Stimulated activated naive B cell treated with anti-CD40 and anti-IgM and Interleukin-4, amounts not matched to agents 10 μg/mL and 1 μg/mL and 100 μg/mL, for 72 hours (primary cell): ENCODE results near the gene JAML.
"Not testable (repeated sequence)": the region's sequence is repeated elsewhere in the genome, so short reads cannot be mapped to it uniquely, and the experiment has no call there.

Experiments used
- ATAC-seq, 2 donors: fragments of 150-1000 bp; cut with Tn5 transposase; replicated peaks; 2 replicates each; pipeline ENCODE4 v1.10.0; 2021; ENCODE audit warnings: moderate library complexity in 1 of 2
- DNase-seq: peaks from one replicate; pipeline ENCODE4 v3.0.0; 2021
- H3K27ac Mint-ChIP-seq: one replicate; pipeline ENCODE4 v1.8.0; 2022; ENCODE audit warnings: mild to moderate bottlenecking, mixed read lengths
- H3K27me3 Mint-ChIP-seq, 2 donors: one replicate each; pipeline ENCODE4 v1.8.0; 2022; ENCODE audit warnings: mixed read lengths in 2 of 2
- H3K36me3 Mint-ChIP-seq, 2 donors: one replicate each; pipeline ENCODE4 v1.8.0; 2022; ENCODE audit warnings: mixed read lengths in 2 of 2, mild to moderate bottlenecking in 1 of 2
- H3K4me1 Mint-ChIP-seq, 2 donors: one replicate each; pipeline ENCODE4 v1.8.0; 2022; ENCODE audit warnings: mixed read lengths in 2 of 2, mild to moderate bottlenecking in 1 of 2
- H3K4me3 Mint-ChIP-seq, 2 donors: one replicate each; pipeline ENCODE4 v1.8.0; 2022; ENCODE audit warnings: mild to moderate bottlenecking in 2 of 2, mixed read lengths in 2 of 2, moderate library complexity in 1 of 2
- H3K9me3 Mint-ChIP-seq, 2 donors: one replicate each; pipeline ENCODE4 v1.8.0; 2022; ENCODE audit warnings: mixed read lengths in 2 of 2, mild to moderate bottlenecking in 1 of 2

The JAML gene

GRCh38 chr11:118186346-118187107, 38.3 kb downstream of the JAML start:
- no peak overlapping the region for H3K27ac Mint-ChIP-seq
- peaks cover 11 to 32% of the 10 kb centered on the region in 2 donors for H3K4me1 Mint-ChIP-seq
- no peak for DNase-seq
- H3K9me3 Mint-ChIP-seq: peaks cover 1 to 5% of the 10 kb centered on the region in 2 donors
- peaks cover 35 to 51% of the 10 kb centered on the region in 2 donors for H3K27me3 Mint-ChIP-seq
- H3K36me3 Mint-ChIP-seq: peaks cover 6 to 9% of the 10 kb centered on the region in 2 donors
- H3K4me3 Mint-ChIP-seq: no peak overlapping the region
- no peak for ATAC-seq

- Mint-ChIP-seq H3K27me3 (peaks cover 30 to 44% of the 10 kb centered on the region in 2 donors), H3K4me3 (peak overlapping the region in 1 of 2 donors; percentile 23), H3K36me3 (no peaks in the 10 kb centered on the region), H3K27ac (no peak overlapping the region), H3K9me3 (peaks cover 0 to 2% of the 10 kb centered on the region in 2 donors), H3K4me1 (peaks cover 14 to 35% of the 10 kb centered on the region in 2 donors)
- DNase-seq (no peak), ATAC-seq (peak; percentile 60 to 62)
These were observed 39.8 kb downstream of the JAML start for GRCh38 chr11:118184784-118185579.

- Mint-ChIP-seq H3K4me1 (peaks cover 16 to 39% of the 10 kb centered on the region in 2 donors), H3K27me3 (peaks cover 25 to 35% of the 10 kb centered on the region in 2 donors)
- H3K9me3 Mint-ChIP-seq, H3K27ac Mint-ChIP-seq, ATAC-seq, H3K36me3 Mint-ChIP-seq, DNase-seq, H3K4me3 Mint-ChIP-seq: not testable (repeated sequence)
These were observed 41.1 kb downstream of the JAML start for GRCh38 chr11:118183691-118184090.

- Mint-ChIP-seq H3K36me3 (no peaks in the 10 kb centered on the region), H3K4me1 (peaks cover 12 to 42% of the 10 kb centered on the region in 2 donors), H3K9me3 (peaks cover 0 to 2% of the 10 kb centered on the region in 2 donors), H3K27ac (no peak overlapping the region), H3K4me3 (no peak overlapping the region), H3K27me3 (peaks cover 31 to 34% of the 10 kb centered on the region in 2 donors)
- ATAC-seq: peak; percentile 76 to 82
- DNase-seq: peak; percentile 23
These were observed 44.5 kb downstream of the JAML start for GRCh38 chr11:118180300-118180703.

- H3K27me3 Mint-ChIP-seq: peaks cover 31 to 46% of the 10 kb centered on the region in 2 donors
- ATAC-seq (no peak), DNase-seq (no peak)
- H3K27ac Mint-ChIP-seq: no peak overlapping the region
- H3K9me3 Mint-ChIP-seq: no peaks in the 10 kb centered on the region
- no peaks in the 10 kb centered on the region for H3K36me3 Mint-ChIP-seq
- H3K4me3 Mint-ChIP-seq: no peak overlapping the region
- H3K4me1 Mint-ChIP-seq: peaks cover 7 to 25% of the 10 kb centered on the region in 2 donors
These were observed 48.1 kb downstream of the JAML start for GRCh38 chr11:118176778-118177134.

GRCh38 chr11:118175993-118176777, 48.6 kb downstream of the JAML start, which contains the start of gene SCN2B:
Gene SCN2B, minus strand, starts transcription at chr11:118176639. Its CDS starts 208 bp downstream, at chr11:118176431.
- H3K9me3 Mint-ChIP-seq: no peaks in the 10 kb centered on the region
- no peak within 1 kb of the TSS for H3K27ac Mint-ChIP-seq
- no peak within 1 kb of the TSS for H3K4me3 Mint-ChIP-seq
- H3K36me3 Mint-ChIP-seq: no peaks in the 10 kb centered on the region
- no peak for DNase-seq
- peaks cover 7 to 31% of the 10 kb centered on the region in 2 donors for H3K4me1 Mint-ChIP-seq
- no peak for ATAC-seq
- peaks cover 31 to 52% of the 10 kb centered on the region in 2 donors for H3K27me3 Mint-ChIP-seq

GRCh38 chr11:118175031-118175992, 49.5 kb downstream of the JAML start:
- no peaks in the 10 kb centered on the region for H3K36me3 Mint-ChIP-seq
- peaks cover 6 to 29% of the 10 kb centered on the region in 2 donors for H3K4me1 Mint-ChIP-seq
- DNase-seq (no peak), ATAC-seq (no peak)
- no peak overlapping the region for H3K27ac Mint-ChIP-seq
- H3K27me3 Mint-ChIP-seq: peaks cover 37 to 56% of the 10 kb centered on the region in 2 donors
- H3K9me3 Mint-ChIP-seq: no peaks in the 10 kb centered on the region
- no peak overlapping the region for H3K4me3 Mint-ChIP-seq

- peaks cover 2 to 21% of the 10 kb centered on the region in 2 donors for H3K4me1 Mint-ChIP-seq
- H3K4me3 Mint-ChIP-seq: no peak overlapping the region
- ATAC-seq (no peak), DNase-seq (no peak)
- peaks cover 42 to 61% of the 10 kb centered on the region in 2 donors for H3K27me3 Mint-ChIP-seq
- no peak overlapping the region for H3K27ac Mint-ChIP-seq
- no peaks in the 10 kb centered on the region for H3K36me3 Mint-ChIP-seq
- H3K9me3 Mint-ChIP-seq: no peaks in the 10 kb centered on the region
These were observed 50.7 kb downstream of the JAML start for GRCh38 chr11:118174006-118174567.

GRCh38 chr11:118172356-118172755, 52.5 kb downstream of the JAML start:
- no peaks in the 10 kb centered on the region for H3K9me3 Mint-ChIP-seq
- no peak overlapping the region for H3K27ac Mint-ChIP-seq
- no peak overlapping the region for H3K4me3 Mint-ChIP-seq
- DNase-seq (no peak), ATAC-seq (no peak)
- H3K27me3 Mint-ChIP-seq: peaks cover 56 to 75% of the 10 kb centered on the region in 2 donors
- H3K36me3 Mint-ChIP-seq: no peaks in the 10 kb centered on the region
- peaks cover 2 to 21% of the 10 kb centered on the region in 2 donors for H3K4me1 Mint-ChIP-seq

GRCh38 chr11:118171269-118172062, 53.3 kb downstream of the JAML start:
- Mint-ChIP-seq H3K27me3 (peaks cover 64 to 83% of the 10 kb centered on the region in 2 donors), H3K27ac (no peak overlapping the region), H3K4me3 (peak overlapping the region in 1 of 2 donors; percentile 46), H3K36me3 (no peaks in the 10 kb centered on the region), H3K4me1 (peaks cover 2 to 21% of the 10 kb centered on the region in 2 donors), H3K9me3 (no peaks in the 10 kb centered on the region)
- peak; percentile 31 for DNase-seq
- peak; percentile 86 to 90 for ATAC-seq

GRCh38 chr11:118170882-118171268, 53.9 kb downstream of the JAML start:
- H3K27me3 Mint-ChIP-seq: peaks cover 59 to 83% of the 10 kb centered on the region in 2 donors
- no peak for DNase-seq
- no peaks in the 10 kb centered on the region for H3K36me3 Mint-ChIP-seq
- H3K9me3 Mint-ChIP-seq: no peaks in the 10 kb centered on the region
- H3K4me1 Mint-ChIP-seq: peaks cover 2 to 15% of the 10 kb centered on the region in 2 donors
- no peak for ATAC-seq
- no peak overlapping the region for H3K4me3 Mint-ChIP-seq
- H3K27ac Mint-ChIP-seq: no peak overlapping the region

- Mint-ChIP-seq H3K27ac (no peak overlapping the region), H3K27me3 (peaks cover 54 to 79% of the 10 kb centered on the region in 2 donors), H3K9me3 (no peaks in the 10 kb centered on the region), H3K4me1 (peaks cover 0 to 9% of the 10 kb centered on the region in 2 donors), H3K36me3 (no peaks in the 10 kb centered on the region), H3K4me3 (no peak overlapping the region)
- DNase-seq (no peak), ATAC-seq (no peak)
These were observed 54.6 kb downstream of the JAML start for GRCh38 chr11:118170231-118170630.
